HUDEP-2 (cell line): ENCODE results near the gene ADPRS.

Source experiments
- DNase-seq, 76 experiments: peaks; one replicate each; lab custom pipeline; 2025; ENCODE audit not compliant: unreplicated experiment in 76 of 76; lab: John Stamatoyannopoulos, UW

ADPRS gene

DNA sequence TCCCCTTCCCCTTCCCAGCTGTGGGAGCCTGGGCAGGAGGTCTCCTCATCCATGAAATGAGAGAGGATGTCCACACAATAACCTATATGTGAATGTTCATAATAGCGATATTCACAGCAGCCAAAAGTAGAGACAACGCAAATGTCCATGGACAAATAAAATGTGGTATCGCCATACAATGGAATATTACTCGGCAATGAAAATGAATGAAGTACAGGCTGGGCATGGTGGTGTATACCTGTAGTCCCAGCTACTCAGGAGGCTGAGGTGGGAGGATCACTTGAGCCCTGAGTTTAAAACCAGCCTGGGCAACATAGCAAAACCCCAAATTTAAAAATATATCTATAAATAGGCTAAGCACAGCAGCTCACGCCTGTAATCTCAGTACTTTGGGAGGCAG is 12.9 kb downstream of the ADPRS start:
- no peak for DNase-seq

DNA sequence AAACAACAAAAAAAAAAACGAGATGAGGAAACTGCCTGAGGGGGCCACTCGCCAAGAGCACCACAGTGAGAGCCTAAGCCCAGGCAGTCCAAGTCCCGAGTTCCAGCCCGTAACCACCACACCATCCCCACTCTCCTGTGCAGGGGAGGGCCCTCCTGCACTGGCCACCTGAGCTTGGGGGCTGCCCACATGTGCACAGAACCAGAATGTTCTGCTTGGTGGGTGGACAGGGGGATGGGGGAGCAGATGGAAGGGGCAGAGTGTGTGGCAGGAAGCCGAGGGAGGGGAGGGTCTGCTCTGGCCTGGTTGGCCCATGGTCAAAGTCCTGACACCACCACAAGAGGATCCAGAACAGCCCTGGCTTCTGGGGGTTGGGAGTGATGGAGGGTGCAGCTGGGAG is 17.6 kb downstream of the ADPRS start:
- no peak for DNase-seq

DNA sequence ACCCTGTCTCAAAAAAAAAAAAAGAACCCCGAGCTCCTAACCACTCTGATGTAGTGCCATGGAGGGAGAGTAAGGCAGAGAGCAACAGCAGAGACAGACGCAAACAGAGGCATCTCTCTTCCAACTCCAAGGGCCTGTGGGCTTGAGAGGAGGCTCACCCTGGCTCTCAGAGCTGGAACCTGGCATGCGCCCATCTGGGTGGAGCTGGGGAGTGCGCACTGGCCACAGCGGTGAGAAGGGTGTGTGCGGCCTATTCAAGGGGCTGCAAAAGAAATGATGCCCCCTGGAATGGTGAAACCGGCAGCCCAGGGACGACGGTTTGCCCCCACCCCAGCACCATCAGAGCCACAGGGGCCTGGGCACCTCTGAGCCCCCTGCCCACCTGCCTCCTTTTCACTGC is 18.7 kb downstream of the ADPRS start:
- DNase-seq = no peak

DNA sequence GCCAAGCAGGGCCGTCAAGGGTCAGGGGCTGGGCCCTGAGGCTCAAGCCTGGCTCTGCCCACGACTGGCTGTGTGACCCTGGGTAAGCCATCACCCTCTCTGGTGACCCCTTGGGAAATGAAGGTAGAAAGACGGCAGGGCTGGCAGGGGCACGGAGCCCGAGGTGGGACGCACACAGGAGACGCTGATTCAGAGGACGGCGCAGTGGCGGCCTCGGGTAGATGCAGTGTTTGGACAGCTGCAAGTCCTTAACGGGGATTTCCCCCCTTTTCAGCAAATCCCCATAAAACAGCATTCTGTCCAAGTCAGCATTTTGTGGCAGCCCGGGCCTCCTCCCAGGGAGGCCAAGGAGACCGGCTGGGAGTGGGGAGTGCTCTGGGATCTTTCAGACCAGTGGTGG is 19.6 kb downstream of the ADPRS start:
- DNase-seq = no peak

DNA sequence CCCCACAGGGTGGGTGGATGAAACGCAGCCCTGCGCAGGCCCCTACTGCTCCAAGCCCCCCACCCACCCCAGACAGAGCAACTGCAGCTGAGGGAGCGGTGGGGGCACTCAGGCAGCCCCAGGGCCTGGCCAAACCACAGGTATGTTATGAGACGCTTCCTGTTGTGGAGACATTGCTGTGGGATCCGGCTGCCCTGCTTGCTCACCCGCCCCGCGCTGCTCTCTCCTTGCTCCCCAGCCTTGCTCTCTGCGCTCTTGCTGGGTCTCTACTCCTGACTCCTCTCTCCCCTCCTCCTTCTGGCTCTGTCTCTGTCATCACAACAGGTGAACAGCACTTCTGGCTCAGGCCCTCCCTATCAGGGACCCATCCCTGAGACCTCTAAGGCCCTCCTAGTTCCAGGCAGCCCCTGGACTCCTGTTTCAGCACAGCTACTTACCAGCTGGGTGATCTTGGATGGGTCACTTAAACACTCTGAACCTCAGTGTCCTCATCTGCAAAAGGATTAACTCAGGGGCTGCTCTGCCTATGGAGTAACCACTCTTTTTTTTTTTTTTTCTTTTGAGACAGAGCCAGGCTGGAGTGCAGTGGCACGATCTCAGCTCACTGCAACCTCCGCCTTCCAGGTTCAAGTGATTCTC is 20.5 kb downstream of the ADPRS start:
- DNase-seq = no peak

DNA sequence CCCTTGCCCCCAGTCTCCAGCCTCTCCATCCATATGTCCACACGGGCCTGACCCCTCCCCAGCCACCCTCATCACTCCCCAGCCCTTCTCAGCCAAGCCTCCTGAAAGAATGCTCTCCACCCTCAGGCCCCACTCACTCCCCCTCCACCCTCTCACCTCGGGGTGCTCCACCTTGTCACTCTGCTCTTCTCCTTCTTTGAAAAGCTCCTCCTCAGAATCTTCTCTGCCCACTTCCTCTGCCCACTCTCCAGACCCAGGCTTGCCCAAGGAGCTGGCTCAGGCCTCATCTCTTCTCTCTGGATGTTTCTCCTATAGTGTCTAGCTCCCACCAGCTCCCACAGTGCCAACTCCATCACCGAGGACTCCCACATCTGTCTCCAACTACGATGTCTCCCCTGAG is 22.5 kb downstream of the ADPRS start:
- DNase-seq = no peak

DNA sequence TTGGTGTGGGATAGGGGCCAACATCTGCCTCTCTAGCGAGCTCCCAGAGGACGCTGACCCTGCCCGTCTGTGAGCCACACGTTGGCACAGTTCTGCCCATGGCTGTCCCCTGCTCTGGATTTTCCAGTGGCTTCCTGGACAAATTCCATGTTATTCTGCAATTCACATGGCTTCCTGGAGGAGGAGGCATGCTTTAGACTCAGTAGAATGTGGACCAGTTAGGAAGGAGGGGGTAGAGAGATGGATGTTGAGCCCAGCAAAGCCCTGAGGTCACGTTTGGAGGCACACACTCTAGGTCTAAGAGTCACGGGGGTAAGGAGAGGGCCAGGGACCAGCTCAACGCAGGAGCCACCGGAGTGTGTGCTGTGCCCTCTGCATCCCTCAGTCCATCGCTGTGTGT is 24.1 kb downstream of the ADPRS start:
- no peak for DNase-seq

DNA sequence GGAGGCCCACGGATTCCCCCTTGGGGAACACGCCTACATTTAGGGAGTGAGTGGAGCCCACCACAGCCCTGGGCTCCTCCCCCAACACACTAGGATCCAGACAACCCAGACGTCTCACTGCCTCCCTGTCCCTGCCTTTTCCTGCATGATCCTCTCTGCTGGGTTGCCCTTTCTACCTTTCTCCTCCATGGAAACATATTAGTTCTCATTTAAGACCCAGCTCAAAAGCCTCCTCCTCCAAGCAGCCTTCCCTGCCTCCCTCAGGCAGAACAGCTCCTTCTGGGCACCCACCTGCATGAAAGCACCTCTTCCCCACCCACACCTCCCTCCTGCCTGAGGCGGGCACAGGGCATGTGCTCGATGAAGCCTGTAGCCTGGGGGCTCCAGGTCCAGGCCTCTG is 25.7 kb downstream of the ADPRS start:
- no peak for DNase-seq

DNA sequence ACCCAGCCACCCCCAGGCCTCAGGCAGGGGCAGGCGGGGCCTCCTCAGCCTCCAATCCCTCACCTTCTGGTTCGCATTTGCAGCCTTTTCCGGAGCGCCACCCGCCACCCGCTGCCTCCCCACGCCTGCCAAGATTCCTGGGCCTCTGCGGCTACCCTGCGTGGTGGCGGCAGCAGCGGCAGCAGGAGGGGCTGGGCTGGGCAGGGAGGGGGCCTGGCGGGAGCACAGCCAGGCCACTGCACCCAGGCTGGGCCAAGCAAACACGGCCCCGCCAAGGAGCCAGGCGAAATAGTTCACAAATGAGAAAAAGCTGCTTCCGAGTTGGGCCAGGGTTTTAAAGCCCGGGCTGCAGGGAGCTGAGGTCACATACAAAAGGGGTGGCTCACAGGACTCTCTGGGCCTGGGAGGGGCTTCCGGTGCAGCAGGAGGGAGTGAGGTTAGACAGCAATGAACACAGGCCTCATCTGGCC is 26.5 kb downstream of the ADPRS start:
- no peak for DNase-seq

DNA sequence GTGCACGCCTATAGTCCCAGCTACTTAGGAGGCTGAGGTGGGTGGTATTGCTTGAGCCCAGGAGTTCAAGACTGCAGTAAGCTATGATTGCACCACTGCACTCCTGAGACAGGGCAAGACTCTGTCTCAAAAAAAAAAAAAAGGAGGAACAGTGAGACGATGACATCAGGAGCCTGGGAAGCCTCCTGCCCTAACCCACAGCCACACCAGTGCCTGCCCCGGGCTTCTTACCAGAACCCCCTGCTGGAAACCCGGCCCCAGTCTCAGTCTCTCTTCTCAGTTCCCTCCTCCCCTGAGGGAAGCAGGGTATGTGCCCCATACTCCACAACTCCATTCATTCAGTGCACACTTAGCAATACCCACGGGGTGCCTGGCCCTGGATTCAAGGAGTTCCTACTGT is 27.2 kb downstream of the ADPRS start:
- no peak for DNase-seq

DNA sequence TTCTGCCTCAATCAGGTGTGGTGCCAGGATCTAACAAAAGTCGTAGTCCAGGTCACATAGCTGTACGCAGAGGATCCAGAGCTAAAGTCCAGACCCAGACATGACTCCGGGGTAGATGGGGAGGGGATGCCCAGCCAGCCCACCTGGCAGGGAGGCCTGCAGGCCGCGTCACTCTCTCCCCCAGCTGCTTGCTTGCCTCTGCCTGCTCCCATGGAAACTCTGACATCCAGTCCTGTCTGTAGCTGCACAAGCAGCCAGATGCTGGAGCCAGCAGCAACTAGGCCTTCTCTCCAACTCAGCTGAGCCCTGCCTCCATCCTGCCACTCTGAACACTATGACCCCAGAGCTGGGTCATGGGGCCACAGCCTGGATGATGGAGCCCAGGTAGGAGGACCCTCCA is 28.2 kb downstream of the ADPRS start:
- DNase-seq = no peak

DNA sequence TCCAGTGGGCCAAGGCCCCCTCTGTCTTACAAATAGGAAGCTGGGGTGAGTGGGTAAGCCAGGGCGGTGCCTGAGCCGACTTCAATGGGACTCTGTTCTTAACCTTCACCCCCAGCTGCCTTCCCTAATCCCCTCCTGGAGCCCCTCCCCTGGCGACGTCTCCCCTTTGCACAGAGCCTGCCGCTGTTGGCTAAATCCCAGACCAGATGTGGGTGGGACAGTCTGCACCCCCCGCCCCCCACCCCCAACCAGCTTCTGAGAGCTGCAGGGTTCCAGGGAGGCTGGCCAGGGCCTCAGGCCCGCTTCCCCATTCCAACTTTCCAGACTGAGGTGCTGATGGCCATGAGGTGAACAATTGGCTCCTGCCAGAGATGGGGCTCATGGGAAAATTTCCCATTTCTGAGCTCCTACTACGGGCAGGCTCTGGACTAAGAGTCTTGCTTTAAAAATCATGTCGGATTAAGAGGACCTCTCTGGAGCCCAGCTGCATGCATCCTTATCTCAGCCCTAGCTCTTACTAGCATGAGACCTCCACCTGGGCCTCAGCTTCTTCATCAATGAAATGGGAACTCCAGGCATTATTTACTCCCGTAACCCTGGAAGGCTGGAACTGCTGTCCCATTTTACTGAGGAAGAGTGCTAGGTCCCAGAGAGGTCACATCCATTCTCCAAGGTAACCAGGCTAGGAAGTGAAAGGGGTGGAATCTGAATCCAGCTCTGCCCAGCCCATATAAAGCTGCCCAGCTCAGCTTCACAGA is 29.9 kb downstream of the ADPRS start:
- DNase-seq = no peak

DNA sequence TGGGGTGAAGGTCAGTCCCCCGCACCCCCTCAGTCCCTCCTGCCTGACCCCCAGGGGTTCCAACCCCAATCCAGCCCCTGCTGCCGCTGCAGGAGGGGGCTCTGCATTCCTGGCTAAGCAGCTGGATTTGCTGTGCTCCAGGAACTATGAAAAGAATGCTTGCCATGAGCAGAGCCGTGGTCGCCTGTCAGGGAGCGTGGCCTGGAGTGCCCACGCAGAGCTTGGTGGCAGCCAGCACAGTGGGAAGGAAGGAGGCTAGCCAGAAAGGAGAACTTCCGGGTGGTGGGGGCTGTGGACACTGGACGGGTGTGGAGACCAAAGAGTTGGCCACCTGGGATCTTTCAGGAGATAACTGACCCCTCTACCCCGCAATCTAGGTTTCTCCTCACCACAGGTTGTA is 30.8 kb downstream of the ADPRS start:
- no peak for DNase-seq

DNA sequence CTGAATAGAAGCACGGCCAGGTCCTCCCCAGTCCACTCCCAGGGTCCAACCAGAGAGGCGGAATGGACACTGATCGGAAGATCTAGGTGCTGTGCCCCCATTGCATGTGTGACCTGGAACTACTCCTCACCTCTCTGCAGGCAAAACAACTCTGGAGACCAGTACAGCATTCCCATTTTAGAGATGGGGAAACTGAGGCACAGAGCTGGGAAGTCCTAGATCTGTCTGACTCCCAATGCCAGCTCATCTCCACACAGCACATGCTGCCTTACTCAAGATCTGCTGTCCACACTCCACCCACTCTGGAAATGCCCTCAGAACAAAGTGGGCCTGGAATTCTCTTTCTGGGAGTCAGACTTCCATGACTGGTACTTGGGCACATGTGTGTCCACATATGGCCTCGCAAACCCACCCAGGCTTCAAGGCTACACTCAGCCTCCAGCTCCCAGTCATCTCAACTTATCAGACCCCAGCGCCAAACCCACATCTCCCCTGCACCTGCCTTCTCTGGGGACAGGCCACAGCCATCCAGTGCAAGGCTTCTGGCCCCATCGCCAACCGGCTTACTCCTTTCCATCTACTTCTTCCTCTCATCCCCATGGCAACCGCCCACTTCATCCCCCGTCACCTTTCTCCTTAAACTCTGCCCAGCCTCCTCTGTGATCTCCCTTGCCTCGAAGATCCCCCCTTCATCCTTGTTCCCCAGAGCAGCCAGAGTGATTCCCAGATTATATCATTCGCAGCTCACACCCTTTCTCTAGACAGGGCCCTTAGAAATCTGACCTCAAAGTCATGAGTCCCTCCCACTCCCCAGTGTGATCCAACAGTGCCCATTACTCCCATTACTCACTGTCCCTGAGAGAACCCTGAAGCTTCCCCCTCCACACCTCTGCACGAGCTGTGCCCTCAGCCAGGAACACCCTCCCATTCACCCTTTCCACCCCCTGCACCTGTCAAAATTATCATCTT is 33.7 kb downstream of the ADPRS start:
- no peak for DNase-seq

DNA sequence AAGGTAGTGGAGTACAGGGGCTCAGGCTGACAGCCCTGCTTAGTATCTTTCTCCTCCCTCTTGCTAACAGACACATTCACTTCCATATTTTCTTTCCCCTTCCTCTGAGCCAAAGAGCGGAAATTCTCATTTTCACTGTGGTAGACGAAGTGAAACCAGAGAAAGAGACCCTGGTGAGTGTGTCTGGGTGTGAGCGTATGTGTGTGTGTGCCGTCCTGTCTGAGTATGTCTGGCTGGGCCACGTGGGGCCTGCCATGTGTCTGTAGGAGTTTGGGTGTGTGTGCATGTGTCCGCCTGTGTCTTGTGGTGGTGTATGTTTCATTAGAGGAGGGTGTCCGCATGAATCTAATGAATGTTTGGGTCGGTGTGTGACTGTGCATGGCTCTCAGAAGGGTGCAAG is 34.7 kb downstream of the ADPRS start:
- peak in 1 of 76 experiments; percentile 5 for DNase-seq

DNA sequence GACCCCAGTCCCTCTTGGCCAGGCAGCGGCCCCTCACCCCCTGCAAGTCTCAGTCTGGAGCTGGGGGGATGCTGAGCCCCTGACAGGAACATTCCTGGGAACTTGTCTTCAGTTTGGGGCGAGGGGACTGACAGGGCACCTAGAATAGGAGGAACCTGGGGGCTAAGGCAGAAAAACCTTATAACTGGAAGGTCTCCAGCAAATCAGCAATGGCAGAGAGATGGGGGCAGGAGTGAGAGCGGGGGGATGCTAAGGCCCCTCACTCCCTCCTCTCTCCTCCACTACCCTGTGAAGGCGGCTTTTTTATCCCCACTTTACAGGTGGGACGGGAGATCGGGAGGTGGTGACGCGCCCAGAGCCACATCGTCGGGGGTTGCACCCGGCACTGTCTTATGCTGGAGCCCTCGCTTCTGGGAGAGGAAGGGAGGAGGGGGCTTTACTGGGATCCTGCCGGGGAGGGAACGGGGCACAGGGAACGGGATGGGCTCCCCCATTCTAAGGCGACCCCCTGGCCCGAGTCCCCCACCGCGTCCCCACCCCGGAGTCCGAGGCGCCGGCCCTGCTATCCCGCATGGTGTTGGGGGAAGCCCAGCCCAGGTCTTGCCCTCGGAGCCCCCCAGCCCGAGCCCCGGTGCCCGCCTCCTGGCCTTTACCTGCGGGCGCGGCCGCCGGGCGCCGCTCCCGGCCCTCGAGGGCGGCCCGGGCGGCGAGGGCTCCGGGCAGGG is 35.9 kb downstream of the ADPRS start:
- no peak for DNase-seq

DNA sequence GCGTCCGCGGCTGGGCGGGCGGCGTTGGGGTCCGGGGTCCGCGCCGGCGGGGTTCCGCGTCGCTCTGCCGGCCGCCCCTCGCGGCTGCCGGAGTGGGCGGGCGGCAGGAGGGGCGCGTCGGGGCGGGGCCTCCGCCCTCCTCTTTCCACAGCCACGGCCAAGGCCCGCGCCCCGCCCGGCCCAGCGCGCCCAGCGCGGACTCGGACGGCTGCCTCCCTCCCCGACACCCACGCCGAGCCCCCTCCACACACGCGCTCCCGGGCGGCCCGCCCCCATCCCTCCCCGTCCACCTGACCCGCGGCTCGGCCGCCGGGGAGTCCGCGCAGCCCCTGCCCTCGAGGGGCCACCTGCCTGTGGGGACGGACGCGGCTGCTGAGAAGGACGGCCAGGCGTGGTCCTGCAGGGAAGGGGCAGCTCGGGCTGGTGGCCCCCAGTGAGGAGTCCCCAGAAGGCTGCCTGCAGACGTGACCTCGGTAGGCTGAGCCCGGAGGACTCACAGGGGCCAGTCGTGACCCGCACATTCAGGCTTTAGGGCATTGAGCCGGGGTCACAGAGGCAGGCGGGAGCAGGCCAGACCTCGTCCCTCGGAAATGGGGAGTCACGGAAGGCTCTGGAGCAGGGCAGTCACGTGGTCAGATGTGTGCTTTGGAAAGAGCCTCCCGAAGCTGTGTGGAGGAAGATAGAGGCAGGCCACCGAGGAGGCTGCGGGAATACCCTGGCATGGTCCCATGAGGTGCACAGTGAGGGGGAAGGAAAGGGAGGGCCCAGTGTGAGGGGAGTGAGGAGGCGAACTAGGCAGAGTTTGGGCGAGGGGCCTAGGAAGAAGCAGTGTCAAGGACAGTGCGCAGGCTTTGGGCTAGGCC is 36.7 kb downstream of the ADPRS start, which contains the start of gene COL8A2:
TSS of gene COL8A2 (minus strand) at position 94 of the 863 bp plus-strand sequence. CDS start 24,980 bp downstream, outside the sequence.
- DNase-seq = no peak

DNA sequence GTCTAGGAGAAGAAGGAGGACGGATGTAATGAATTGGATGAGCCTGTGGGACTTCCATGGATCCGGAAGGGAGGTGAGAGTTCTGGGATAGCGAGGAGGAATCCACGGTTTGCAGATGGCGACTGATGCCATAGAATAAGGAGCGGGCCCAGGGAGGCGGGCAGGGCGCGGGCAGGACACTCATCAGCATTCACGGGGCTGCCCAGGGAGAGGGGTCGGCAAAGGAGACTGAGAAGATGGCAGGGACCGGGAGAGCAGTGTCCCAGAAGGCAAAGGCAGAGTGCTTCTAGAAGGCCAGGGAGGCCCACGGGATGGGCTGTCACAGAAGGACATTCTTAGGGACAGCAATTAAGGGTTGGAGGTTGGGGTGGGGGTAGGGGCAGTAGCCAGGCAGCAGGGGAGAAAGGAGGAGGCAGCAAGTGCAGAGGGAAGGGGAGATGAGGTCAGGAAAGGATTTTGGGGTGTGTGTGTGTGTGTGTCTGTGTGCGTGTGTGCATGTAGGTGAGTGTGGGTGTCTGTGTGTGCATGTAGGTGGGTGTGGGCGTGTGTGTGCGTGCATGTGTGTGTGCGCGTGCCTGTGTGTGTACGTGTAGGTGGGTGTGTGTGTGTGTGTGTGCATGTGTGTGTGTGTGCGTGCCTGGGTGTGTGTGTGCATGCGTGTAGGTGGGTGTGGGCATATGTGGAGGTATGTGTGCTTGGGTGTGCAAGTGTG is 37.5 kb downstream of the ADPRS start:
- DNase-seq = no peak
